Temporal lobe (tissue), 2 donors: ENCODE results near the gene RPS3A. TPM values are rescaled to one million over a fixed set of nuclear protein-coding genes. Genes with fewer than 3 reads are reported as not detected.

ENCODE experiments used
- small RNA-seq: library from RNA; depleted of rRNA; stranded (forward); fragments of <200 nt; gene quantifications from one replicate; pipeline ENCODE3, GENCODE V24; 2014; ENCODE audit warnings: low replicate concordance
- total RNA-seq: library from RNA; depleted of rRNA; stranded (reverse); fragments of >200 nt; gene quantifications from one replicate; pipeline ENCODE4 v1.2.3, GENCODE V29; 2014

RPS3A gene
- total RNA-seq, 1 donor from 2014 or later, result 2,583 TPM

Small RNA genes lying within 50 kb of the gene (small RNA-seq; reads per million reads assigned to genes)
- gene SNORD73A (not detected), gene SNORD73B (2.5 reads per million, percentile 88 among the genes with 10 or more reads in this experiment)

Other genes starting within 250 kb of the RPS3A start
- 21.1 TPM for gene LRBA, start 84.3 kb upstream of the RPS3A start, total RNA-seq
- gene PRSS48, start 177.5 kb downstream of the RPS3A start, total RNA-seq, result not detected
- 9.8 TPM for gene SH3D19, start 226.0 kb downstream of the RPS3A start, total RNA-seq